Esophagus squamous epithelium (tissue), 5 donors: ENCODE results near the gene ST6GAL1. TPM values are rescaled to one million over a fixed set of nuclear protein-coding genes. Genes with fewer than 3 reads are reported as not detected.

ENCODE experiments used
- DNase-seq: peaks from one replicate; lab custom pipeline; 2025; lab: John Stamatoyannopoulos, UW
- H3K27ac ChIP-seq, 4 donors: fragments of 200-600 bp; sonication (generic); one replicate each; pipeline ENCODE4 v1.5.1; 2016 to 2019; ENCODE audit warnings: mild to moderate bottlenecking in 1 of 4
- H3K27me3 ChIP-seq, 4 donors: fragments of 200-600 bp; sonication (generic); 1 replicate in 3 of 4; 2 replicates in 1 of 4; pipeline versions ENCODE4 v1.5.1 to v1.6.0; 2017 to 2021; ENCODE audit warnings: antibody characterized with exemption in 1 of 4
- H3K36me3 ChIP-seq, 3 donors: fragments of 200-600 bp; sonication (generic); one replicate each; pipeline ENCODE4 v1.5.1; 2016 to 2019
- H3K4me1 ChIP-seq, 3 donors: fragments of 200-600 bp; sonication (generic); one replicate each; pipeline ENCODE4 v1.5.1; 2017 to 2019
- H3K4me3 ChIP-seq, 4 donors: fragments of 200-600 bp; sonication (generic); 1 replicate in 3 of 4; 2 replicates in 1 of 4; pipeline ENCODE4 v1.5.1; 2016 to 2019; ENCODE audit warnings: mild to moderate bottlenecking in 2 of 4, moderate library complexity in 1 of 4
- H3K9me3 ChIP-seq, 3 donors: fragments of 200-600 bp; sonication (generic); one replicate each; pipeline ENCODE4 v1.5.1; 2016 to 2019
- CTCF ChIP-seq, 6 experiments: fragments of 450-650 bp in 4 of 6; fragments of 200-600 bp in 2 of 6; sonication (generic) in 2 of 6; IDR thresholded peaks; one replicate each; pipeline ENCODE4 v1.5.1; 2016 to 2019; ENCODE audit warnings: antibody characterized with exemption in 6 of 6, mild to moderate bottlenecking in 4 of 6, moderate library complexity in 4 of 6
- POLR2A ChIP-seq, 4 donors: fragments of 450-650 bp; IDR thresholded peaks; one replicate each; pipeline ENCODE4 v1.6.1; 2017; ENCODE audit warnings: antibody characterized with exemption in 4 of 4, mild to moderate bottlenecking in 4 of 4, moderate library complexity in 3 of 4
- WGBS, 2 donors: methylation state at CpG; one replicate each; pipeline ENCODE4 v1.1.5; 2018; 5-methylcytosine and 5-hydroxymethylcytosine counted together
- intact Hi-C: fragments of 100-400 bp; cut with DNase I; formaldehyde crosslinking; loops from one replicate; pipeline ENCODE4 v1.15.0; 2022
- total RNA-seq, 4 donors: library from RNA; depleted of rRNA; stranded (reverse); fragments of >200 nt; gene quantifications; one replicate each; pipeline ENCODE4 v1.1.0, GENCODE V29; 2016
- donor health status: DM: yes; HTN: yes; CAD: no.

ST6GAL1 gene
- total RNA-seq, 4 donors from 2014 or later, result 6.0 to 44.2 (median 15.2) TPM

DNA sequence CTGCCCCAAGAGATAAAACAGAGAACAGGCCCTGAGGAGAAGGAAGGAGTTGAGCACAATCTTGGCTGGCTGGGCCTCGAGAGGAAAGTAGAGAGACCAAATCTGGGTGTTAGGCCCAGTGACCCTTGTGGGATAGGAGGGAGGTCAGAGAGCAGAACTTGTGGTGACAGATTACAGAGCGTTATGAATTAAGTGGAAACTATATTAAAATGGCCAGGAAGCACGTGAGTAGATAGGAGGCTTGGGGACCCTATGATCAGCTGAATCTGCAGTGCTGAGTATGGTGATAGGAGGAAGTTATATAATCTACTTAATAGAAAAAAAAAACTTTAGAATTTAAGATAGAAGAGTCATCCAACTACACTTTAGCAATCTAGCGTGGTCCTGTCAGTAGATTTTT lies 30.0 kb downstream of the ST6GAL1 start:
- peaks cover 0 to 9% (median 0%) of the 10 kb centered on the region in 3 donors for H3K36me3 ChIP-seq
- 74 to 87% methylated on average over 4 of the region's 4 CpGs for WGBS, 2 donors
- H3K4me3 ChIP-seq, result no peak overlapping the region
- H3K27ac ChIP-seq, result no peak overlapping the region
- H3K4me1 ChIP-seq, result peaks cover 0 to 20% (median 0%) of the 10 kb centered on the region in 3 donors
- TF ChIP-seq POLR2A (IDR thresholded peaks at IDR 0.05) (no peak), CTCF (IDR thresholded peaks at IDR 0.05) (no peak)
- no peaks in the 10 kb centered on the region for H3K9me3 ChIP-seq
- no peak for DNase-seq
- intact Hi-C loops, result no loop called here
- no peaks in the 10 kb centered on the region for H3K27me3 ChIP-seq

GRCh38 chr3:186962445-186962844 lies 32.1 kb downstream of the ST6GAL1 start:
- Histone ChIP-seq H3K27me3 (no peaks in the 10 kb centered on the region), H3K4me1 (peaks cover 0 to 16% (median 0%) of the 10 kb centered on the region in 3 donors), H3K4me3 (no peak overlapping the region), H3K36me3 (peaks cover 0 to 9% (median 0%) of the 10 kb centered on the region in 3 donors), H3K27ac (no peak overlapping the region), H3K9me3 (no peaks in the 10 kb centered on the region)
- 75 to 100% methylated on average over 1 of the region's 1 CpG for WGBS, 2 donors
- TF ChIP-seq CTCF (IDR thresholded peaks at IDR 0.05) (no peak), POLR2A (IDR thresholded peaks at IDR 0.05) (no peak)
- no peak for DNase-seq
- intact Hi-C loops, result no loop called here

DNA sequence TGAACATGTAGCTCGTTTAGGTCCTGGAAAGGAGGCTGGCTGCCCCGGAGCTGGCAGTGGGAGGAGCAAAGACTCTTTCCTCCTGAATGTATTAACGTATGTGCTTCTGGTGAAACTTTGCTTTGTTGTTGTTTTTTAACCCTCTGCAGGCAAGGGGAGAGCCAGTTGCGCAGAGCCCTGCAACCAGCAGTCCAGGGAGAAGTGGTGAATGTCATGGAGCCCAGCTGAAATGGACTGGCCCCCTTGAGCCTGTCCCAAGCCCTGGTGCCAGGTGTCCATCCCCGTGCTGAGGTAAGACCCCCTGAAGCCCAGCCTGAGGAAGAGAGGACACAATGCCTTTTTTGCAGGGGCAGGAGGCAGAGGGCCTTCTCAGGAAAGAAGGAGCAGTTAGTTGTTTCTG lies 33.3 kb downstream of the ST6GAL1 start:
- peaks cover 0 to 9% (median 0%) of the 10 kb centered on the region in 3 donors for H3K36me3 ChIP-seq
- TF ChIP-seq CTCF (IDR thresholded peaks at IDR 0.05) (no peak), POLR2A (IDR thresholded peaks at IDR 0.05) (no peak)

GRCh38 chr3:186964071-186964470 lies 33.7 kb downstream of the ST6GAL1 start:
- Histone ChIP-seq H3K27ac (no peak overlapping the region), H3K27me3 (no peaks in the 10 kb centered on the region), H3K36me3 (peaks cover 0 to 9% (median 0%) of the 10 kb centered on the region in 3 donors), H3K4me3 (no peak overlapping the region), H3K4me1 (peaks cover 0 to 16% (median 0%) of the 10 kb centered on the region in 3 donors), H3K9me3 (no peaks in the 10 kb centered on the region)
- 93 to 98% methylated on average over 6 of the region's 6 CpGs for WGBS, 2 donors
- intact Hi-C loops, result no loop called here
- TF ChIP-seq CTCF (IDR thresholded peaks at IDR 0.05), result no peak
- no peak for TF ChIP-seq POLR2A (IDR thresholded peaks at IDR 0.05)
- DNase-seq, result no peak

More for the DNA sequence above, 33.3 kb downstream of the ST6GAL1 start:
- H3K27me3 ChIP-seq, result no peaks in the 10 kb centered on the region
- no peak overlapping the region for H3K27ac ChIP-seq
- no peak overlapping the region for H3K4me3 ChIP-seq
- no peak for DNase-seq
- intact Hi-C loops, result no loop called here
- H3K4me1 ChIP-seq, result peaks cover 0 to 16% (median 0%) of the 10 kb centered on the region in 3 donors
- no peaks in the 10 kb centered on the region for H3K9me3 ChIP-seq
- 63 to 70% methylated on average over 4 to 5 of the region's 5 CpGs for WGBS, 2 donors

- Histone ChIP-seq H3K27me3 (no peaks in the 10 kb centered on the region), H3K27ac (peak overlapping the region in 2 of 4 donors; percentile 33 to 35), H3K4me1 (peaks cover 0 to 16% (median 0%) of the 10 kb centered on the region in 3 donors), H3K4me3 (no peak overlapping the region), H3K9me3 (no peaks in the 10 kb centered on the region), H3K36me3 (peaks cover 0 to 9% (median 0%) of the 10 kb centered on the region in 3 donors)
- no peak for DNase-seq
- TF ChIP-seq POLR2A (IDR thresholded peaks at IDR 0.05), result no peak
- no peak for TF ChIP-seq CTCF (IDR thresholded peaks at IDR 0.05)
- intact Hi-C loops, result no loop called here
- 71 to 82% methylated on average over 9 of the region's 9 CpGs for WGBS, 2 donors
Measured at GRCh38 chr3:186964616-186965015, 34.3 kb downstream of the ST6GAL1 start.
